GM21723 (cell line): ENCODE results near the gene ZNF408.
"Not testable (repeated sequence)": the region's sequence is repeated elsewhere in the genome, so short reads cannot be mapped to it uniquely, and the experiment has no call there.

Experiments
- ATAC-seq: cut with Tn5 transposase; IDR thresholded peaks from one replicate; pipeline ENCODE4 v1.9.1; 2021; ENCODE audit warnings: mild to moderate bottlenecking, moderate library complexity; ENCODE audit not compliant: unreplicated experiment

Gene ZNF408

DNA sequence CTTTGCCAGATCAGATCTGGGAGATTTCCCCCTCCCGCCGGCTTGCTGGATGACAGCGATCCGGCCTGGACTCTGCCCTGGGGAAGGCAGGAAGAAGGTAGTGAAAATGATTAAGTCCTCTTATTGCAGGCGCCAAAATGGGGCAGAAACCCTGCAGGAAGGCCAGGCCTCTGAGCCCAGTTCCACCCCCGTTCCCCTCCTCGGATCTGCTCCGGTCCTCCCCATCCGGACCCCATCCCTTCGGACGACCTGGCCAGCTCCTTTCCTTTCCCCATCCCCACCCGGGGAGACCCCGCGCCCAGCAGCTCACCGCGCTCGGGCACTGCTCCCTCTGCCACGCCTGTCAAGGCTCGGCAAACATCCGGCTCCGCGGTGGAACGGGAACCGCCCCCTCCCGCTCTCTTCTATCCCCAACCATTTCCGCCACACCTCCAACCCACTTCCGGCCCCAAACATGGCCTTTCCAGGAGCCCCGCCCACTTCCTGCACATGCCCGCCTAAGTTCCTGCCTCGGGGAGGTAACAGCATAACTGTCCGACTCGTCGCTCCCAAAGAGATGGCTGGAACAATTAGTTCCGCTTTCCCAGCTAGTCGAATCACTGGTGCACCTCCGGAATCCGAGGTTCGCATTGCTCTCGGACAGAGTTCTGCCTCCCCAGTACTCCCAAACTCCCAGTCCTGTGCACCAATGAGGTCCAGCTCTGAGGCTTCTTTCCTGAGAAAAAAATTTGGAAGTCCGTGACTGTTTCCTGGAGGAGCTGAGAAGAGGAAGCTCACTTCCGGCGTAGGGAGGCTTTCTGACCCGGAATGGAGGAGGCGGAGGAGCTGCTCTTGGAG is at the start of gene ZNF408, which contains the start of gene ARHGAP1:
Gene ZNF408, plus strand, starts transcription at position 791 of the 837 bp plus-strand sequence. Its CDS starts 17 bp downstream, at position 808.
Gene ARHGAP1, minus strand, starts transcription at position 379 of the 837 bp plus-strand sequence. CDS start 4,512 bp downstream, outside the sequence.
- ATAC-seq = peak; percentile 85

DNA sequence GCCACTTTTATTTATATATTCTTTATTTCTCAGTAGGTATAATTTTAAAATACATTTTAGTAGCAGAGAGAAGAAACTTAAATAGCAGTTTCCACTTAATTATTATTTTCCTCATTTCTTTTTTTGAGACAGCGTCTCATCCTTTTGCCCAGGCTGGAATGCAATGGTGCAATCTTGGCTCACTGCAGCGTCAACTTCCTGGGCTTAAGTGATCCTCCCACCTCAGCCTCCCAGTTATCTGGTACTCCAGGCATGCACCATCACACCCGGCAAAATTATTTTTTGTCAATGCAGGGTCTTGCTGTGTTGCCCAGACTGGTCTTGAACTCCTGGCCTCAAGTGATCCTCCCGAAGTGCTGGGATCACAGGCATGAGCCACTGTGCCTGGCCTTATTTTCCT is 45.2 kb upstream of the ZNF408 start:
- ATAC-seq = no peak

DNA sequence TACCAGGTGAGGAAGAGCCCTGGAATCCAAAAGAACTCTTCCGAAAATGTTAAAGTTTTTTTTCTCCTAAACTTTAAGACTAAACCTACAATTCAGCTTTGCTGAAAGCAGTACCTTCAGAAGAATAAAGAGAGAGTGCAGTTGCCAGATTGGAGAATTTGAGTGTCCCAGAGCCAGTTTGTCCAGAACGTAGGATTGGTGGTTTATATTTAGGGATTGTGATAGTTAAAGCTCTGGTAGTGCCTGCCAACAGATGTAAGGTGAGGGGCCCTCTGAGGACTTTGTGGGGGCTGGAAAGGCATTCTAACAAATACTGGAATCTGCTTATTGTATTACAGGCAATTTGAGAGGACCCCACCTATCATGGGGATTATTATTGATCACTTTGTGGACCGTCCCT is 43.6 kb upstream of the ZNF408 start:
- ATAC-seq = no peak

DNA sequence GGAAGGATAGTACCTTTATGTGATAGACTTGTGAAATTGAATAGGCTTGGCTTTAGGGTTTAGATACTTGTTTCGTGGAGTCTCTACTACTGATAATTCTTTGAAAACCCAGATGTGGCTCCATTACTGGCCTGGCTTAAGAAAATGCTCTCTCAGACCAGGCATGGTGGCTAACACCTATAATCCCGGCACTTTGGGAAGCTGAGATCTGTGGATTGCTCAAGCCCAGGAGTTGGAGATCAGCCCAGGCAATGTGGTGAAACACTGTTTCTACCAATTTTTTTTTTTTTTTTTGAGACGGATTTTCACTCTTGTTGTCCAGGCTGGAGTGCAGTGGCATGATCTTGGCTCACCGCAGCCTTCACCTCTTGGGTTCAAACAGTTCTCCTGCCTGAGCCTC is 42.6 kb upstream of the ZNF408 start:
- no peak for ATAC-seq

DNA sequence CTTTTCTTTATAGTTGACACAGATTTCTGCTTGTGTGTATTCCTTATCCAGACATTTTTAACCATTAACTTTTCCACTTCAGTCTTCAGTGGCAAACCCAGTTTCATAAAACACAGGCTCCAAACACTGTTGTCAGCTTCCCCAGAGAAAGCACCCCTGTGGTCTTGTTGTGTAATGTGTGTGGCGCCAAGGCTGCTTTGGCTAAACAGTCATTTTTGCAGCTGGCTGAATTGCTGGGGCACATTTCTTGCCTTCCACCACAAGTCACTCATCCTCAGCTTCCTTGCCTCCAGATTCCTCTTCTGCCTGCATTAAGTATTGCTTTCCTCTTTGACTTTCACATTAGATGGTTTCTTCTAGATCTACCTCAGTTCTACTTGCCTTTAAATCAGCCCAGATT is 40.9 kb upstream of the ZNF408 start:
- ATAC-seq = no peak

DNA sequence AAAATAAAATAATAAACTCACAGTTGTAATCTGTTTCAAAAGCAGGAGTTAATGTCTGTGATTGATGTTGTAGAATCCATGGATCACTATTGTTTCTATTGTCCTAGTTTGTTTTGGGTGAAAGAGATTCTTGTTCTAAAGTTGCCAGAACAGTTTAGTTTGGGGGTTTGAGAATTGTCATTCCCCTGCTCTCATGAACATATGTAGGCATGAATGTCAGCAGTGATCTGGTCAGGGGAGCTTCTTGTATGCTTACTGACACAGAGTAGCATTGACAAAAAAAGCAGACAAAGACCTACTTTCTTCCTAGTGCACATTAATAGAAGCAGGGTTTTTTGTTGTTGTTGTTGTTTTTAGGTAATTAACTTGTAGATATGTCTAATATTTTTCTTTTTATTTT is 39.0 kb upstream of the ZNF408 start:
- ATAC-seq = no peak

DNA sequence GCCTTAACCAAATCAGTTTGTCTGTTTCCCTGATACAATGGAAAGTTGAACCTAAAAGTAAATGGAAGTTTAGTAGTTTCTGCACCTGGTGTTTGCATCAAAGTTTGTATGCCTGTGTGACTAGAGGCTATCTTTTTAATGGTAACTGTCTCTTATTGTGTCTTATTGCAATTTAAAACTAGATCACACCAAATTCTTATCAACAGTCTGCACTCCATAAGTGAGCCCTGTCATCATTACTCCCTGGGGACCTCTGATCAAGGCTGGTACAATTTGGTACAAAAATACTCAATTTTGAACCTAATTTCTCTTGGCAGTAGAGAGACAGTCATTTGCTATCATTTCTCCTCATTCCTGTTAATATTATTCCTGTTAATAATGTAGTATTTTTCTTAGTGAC is 38.5 kb upstream of the ZNF408 start:
- no peak for ATAC-seq

DNA sequence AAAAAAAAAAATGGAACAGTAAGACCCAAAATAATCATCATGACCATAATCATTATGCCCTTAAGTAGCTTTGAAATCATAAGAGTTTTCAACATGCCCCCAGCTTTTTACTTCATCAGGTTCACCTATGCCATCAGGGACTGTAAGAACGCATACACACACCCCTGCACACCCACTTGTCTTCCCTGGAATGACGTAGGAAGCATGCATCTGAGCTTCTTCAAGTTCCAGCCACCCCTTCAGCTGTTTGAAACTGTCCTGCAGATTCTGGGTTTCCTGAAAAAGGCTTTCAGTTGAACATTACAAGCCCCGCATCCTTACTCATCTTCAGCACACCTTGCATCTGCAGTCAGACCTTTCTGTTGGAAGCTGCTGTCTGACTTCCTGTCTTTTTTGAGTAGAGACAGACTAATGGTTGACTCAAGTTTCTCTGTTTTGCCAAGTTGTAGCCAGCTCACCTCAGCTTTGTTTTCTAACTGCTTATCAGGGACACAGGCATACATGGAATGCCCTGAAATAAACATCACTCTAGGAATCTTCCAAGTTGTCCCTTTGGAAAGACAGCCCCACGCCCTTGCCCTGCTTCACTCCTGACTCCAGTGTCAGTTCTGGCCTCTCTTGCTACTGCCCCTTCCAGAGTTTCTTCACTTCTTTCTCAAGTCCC is 37.4 kb upstream of the ZNF408 start:
- no peak for ATAC-seq

DNA sequence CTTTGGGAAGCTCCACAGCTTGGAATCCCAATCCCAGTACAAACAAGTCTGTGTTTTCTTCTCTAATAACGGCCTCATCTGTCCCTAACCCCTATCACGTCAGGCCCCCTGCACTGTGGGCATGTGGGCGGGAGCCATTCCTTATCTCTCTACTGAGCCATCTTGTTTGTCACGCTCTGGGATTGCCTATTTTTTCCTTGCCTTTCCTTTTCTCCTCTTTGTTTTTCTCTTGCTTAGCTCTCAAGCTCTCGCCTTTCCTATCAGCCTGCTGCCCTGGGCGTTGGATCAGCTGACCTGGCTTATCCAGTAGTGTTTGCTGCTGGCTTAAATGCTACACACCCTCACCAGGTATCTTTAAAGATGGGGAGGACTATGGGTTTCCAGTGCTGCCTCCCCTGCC is 36.2 kb upstream of the ZNF408 start:
- ATAC-seq = no peak

DNA sequence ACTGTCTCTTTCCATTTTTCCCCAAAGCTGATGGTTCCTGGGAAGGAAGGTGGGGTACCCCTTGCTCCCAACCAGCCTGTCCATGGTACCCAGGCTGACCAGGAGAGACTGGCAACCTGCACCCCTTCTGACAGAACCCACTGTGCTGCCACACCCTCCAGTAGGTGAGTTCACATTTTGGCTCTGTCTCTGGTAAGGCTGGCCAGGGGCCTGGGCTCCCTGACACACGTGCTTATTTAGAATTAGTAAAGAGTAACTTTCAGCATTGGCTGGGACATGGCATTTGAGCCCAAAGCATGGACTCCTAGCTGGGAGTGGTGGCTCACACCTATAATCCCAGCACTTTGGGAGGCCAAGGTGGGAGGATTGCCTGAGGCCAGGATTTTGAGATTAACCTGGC is 35.5 kb upstream of the ZNF408 start:
- no peak for ATAC-seq

DNA sequence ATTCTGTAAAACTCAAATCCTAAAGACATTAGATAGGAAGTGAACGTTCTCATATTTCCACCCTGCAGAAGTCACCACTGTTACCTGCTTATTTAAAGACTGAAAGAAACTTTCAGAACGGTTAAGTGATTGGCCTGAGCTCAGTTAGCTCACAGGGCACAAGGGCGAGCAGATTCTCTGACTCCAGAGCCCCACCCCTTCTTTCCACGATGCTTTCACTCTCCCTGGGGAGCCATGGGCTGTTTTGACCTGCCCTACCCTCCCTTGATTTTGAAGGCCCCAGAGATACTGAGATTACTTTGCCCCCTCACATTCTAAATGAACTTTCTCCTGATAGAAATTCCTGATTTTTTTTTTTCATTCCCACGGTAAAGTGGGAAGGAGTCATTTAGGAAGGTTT is 34.3 kb upstream of the ZNF408 start:
- no peak for ATAC-seq

DNA sequence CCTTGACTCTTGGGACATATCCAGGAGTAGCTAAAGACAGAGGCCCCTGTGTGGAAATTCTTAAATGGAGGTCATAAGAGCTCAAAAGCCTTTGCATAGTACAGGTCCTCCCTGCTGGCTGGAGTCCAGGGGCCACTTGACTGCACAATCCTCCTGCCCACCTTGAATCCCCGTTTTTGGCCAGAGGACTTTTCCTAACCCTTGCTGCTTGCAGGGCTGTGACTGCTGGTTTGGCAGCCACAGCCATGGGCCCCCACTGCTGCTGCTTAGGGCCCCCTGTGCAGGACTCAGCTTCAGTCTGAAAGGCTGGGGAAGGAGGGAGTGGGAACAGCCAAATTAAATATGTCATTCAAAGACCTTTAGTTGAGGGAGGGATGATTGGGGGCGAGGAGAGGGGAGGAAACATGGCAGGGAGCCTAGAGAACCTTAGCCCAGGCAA is 33.8 kb upstream of the ZNF408 start:
- ATAC-seq = no peak

DNA sequence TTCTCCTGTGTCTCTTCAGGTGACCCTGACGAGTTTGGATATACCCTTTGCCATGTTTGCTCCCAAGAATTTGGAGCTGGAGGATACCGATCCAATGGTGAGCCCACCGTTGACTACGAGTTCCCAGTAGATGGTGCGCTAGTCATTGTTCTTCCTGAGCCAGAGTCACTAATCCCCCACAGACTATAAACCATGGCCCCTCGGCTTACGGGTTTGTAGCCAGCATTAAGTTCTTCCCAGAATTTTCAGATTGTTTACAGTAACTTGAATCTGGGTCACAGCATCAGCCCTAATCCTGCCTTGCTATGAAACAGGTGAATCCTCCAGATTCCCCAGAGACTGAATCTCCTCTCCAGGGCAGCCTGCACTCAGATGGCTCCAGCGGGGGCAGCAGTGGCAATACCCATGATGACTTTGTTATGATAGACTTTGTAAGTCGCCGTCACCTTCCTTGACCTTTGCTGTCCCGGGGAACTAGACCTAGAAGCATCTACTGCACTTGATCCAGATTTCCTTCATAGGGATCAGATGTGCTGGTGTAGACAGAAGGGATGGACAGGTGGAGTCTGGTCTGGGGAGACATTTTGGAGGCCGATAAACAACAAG is 32.2 kb upstream of the ZNF408 start:
- no peak for ATAC-seq

DNA sequence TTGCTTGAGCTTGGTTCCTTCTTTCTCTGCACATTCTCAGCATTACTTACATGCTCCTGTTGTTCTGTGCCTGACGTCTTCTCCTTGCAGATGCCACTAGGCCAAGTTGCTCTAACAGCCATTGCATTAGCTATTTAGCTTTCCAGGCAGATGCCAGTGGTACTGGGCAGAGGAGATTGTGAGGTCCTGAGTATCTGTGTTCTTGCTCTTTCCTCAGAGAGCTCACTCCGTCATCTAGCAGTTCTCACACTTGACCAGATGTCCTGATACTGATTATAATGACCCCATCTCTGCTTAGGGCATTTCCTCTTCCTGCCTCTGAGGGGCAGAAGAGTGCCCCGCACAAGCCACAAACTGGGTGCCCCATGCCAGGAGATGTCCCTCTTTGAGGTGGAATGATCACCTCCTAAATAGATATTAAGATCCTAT is 31.1 kb upstream of the ZNF408 start:
- no peak for ATAC-seq

DNA sequence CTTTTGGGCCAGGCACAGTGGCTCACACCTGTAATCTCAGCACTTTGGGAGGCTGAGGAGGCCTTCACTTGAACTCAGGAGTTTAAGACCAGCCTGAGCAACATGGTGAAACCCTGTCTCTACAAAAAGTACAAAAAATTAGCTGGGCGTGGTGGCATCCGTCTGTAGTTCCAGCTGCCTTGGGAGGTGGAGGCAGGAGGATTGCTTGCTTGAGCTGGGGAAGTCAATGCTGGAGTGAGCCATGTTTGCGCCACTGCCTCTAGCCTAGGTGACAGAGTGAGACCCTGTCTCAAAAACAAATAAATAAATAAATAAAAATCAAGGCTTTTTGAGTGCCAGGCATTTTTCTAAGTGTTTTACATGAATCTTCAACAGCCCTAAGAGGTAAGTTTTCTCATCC is 30.3 kb upstream of the ZNF408 start:
- not testable (repeated sequence) for ATAC-seq

DNA sequence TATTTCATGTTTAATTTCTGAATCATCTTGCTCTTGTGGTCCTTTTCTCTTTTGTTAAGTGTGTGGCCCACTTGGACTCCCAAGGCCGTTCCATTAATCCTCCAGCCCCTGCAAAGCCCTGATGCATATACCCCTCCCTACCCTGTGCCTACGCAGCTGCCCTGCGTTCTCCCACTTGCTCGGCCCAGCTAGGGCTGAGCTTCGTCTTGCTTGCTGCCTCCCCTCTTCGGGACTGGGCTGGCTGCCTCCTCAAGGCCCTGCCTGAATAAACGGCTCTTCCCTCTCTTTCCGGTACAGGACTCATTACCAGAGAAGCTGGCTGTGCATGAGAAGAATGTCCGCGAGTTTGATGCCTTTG is 28.9 kb upstream of the ZNF408 start:
- ATAC-seq = no peak

DNA sequence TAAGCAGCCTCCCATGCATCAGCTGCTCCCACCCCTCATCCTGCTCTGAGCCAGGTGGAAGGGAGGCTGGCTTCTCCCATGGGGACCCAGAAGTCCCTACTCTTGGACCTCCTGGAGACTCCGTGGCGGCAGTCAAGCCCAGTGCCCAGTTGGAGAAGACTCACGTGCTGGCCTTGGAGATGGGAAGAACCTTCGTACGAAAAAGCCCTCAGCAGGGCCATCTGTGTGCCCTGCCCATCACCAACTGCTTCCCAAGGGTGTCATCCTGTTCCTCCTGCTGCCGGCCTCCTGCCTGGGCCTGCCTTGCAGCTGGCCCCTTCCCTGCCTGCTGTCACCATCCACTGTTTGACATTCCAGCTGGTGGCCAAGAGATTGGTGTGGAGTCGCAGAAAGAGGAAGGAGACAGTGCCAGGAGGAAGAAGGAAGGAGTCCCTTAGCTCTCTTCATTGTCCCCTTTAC is 28.4 kb upstream of the ZNF408 start:
- no peak for ATAC-seq

DNA sequence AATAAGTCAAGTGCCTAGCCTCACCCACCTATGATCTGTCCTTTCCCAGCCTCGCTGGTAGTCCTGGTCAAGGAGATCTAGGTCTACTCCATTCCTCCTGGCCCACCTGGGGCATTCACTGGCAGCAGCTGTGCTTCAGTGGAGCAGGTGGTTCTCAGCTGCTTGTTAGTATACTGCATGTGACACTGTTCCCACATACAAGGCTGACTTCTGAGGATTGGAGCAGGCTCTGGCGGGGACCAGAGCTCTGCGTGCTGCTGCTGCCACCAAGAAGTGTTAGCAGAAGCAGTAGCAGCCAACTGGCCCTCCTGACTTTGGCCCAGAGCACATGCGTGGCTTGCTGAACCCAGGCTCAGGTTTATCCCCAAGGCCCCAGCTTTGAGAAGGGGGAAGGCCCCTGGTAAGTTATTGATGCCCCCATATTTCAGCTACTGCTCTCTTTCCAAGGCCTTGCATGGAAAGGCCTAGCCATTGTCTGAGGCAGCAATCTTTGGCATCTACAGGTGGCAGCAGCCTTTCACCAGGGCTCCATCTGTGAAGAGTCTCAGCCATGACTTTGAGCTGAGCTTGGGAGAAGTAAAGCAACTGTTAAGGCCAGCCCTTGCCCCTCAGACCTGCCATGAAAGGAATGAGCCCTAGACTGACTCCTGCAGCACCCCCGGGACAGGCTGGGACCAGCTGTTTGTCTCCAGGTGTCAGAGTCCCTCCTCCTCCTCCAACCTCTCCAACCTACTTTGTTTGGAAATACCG is 26.9 kb upstream of the ZNF408 start:
- no peak for ATAC-seq

DNA sequence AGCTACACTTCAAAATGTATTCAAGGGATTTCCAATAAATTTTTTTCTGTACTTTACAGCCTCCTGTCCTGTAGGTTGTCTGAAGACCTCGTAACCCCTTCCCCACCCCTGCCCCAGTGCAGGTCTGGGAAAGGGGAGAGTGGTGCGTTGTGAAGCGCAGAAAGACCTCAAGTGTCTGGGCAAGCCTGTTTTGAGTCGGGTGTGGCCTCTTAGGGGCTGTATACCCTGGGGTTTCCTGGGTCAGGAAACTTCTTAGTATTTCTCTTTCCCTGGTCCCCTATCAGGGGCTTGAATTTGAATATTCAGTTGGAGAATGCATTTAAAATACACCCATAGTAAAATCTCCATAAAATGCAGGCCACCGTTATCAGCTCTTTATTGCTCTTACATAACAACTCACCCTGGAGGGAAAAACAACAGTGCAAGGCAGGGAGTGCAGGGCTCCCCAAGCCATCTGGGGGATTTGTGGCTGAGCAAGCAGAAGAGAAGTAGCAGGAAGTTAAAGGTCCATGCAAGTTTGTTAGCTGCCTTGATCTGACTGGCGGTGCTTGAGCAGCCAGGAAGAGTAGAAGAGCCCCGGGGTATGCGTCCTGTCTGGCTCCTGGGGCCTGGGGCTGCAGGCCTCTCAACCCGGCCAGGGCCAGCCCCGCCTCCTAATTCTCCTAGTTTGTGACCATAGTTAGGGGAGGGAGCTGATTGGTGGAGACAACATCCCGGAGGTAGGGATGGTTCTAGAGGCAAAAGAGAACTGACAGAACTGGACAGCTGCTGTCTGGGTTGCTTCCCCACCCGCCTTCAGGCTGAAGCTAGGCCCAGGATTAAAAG is 26.2 kb upstream of the ZNF408 start:
- no peak for ATAC-seq

DNA sequence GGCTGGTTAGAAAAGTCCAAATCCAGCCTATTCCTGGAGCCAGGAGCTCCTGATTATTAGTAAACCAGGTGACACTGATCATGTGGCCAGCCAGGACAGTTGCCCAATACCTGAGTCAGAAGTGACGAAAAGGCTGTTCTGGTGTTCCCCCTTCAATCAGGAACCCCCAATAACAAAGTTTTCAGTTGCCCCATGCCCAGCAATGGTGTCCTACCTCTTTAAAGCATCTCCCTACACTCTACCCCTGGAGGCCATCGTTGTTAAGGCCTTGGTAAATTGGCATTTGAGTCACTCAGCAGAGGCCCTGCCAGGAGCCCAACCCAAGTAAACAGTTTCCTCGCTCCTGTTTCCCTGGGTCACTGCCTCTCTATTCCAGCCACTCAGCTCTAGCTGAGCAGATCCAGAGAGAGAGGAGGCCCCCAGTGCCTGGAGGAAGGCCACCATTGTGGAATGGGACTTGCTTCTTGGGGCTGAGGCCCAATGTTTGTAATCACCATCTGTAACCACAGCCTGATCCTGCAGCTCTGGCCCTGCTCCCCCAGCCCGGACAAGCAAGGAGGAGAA is 25.5 kb upstream of the ZNF408 start:
- ATAC-seq = no peak
